Parathyroid adenoma (tissue), 2 donors: ENCODE data around the gene ARHGAP26.

Source experiments
- H2AFZ ChIP-seq: fragments of 300-600 bp; sonication (generic); one replicate; pipeline ENCODE4 v1.7.0; 2017; ENCODE audit warnings: antibody characterized with exemption, mild to moderate bottlenecking
- H3K27ac ChIP-seq: fragments of 300-600 bp; sonication (generic); one replicate; pipeline ENCODE4 v1.7.0; 2017
- H3K27me3 ChIP-seq: fragments of 300-600 bp; sonication (generic); one replicate; pipeline ENCODE4 v1.7.0; 2017; ENCODE audit warnings: low read length; ENCODE audit not compliant: control insufficient read depth, insufficient read depth
- H3K36me3 ChIP-seq: fragments of 300-600 bp; sonication (generic); one replicate; pipeline ENCODE4 v1.7.0; 2017; ENCODE audit warnings: low read length; ENCODE audit not compliant: control insufficient read depth, insufficient read depth
- H3K4me1 ChIP-seq: fragments of 300-600 bp; sonication (generic); one replicate; pipeline ENCODE4 v1.7.0; 2017; ENCODE audit warnings: control low read depth
- H3K4me2 ChIP-seq: fragments of 300-600 bp; sonication (generic); one replicate; pipeline ENCODE4 v1.7.0; 2017; ENCODE audit warnings: low read length
- H3K4me3 ChIP-seq: fragments of 300-600 bp; sonication (generic); one replicate; pipeline ENCODE4 v1.7.0; 2017; ENCODE audit warnings: low read depth, low read length
- H3K79me2 ChIP-seq: fragments of 300-600 bp; sonication (generic); one replicate; pipeline ENCODE4 v1.7.0; 2017; ENCODE audit warnings: control low read depth
- H3K9ac ChIP-seq: fragments of 300-600 bp; sonication (generic); one replicate; pipeline ENCODE4 v1.7.0; 2017; ENCODE audit warnings: mild to moderate bottlenecking
- H3K9me3 ChIP-seq: fragments of 300-600 bp; sonication (generic); one replicate; pipeline ENCODE4 v1.7.0; 2017; ENCODE audit warnings: low read length; ENCODE audit not compliant: control insufficient read depth
- CTCF ChIP-seq: fragments of 300-600 bp; sonication (generic); IDR thresholded peaks from one replicate; pipeline ENCODE4 v1.7.0; 2017; ENCODE audit warnings: antibody characterized with exemption, mild to moderate bottlenecking
- donor health status: primary hyperparathyroidism.

ARHGAP26 gene

GRCh38 chr5:143170104-143170503 lies 399.9 kb downstream of the ARHGAP26 start:
- no peaks in the 10 kb centered on the region for H3K27me3 ChIP-seq
- H3K27ac ChIP-seq = no peak overlapping the region
- no peak overlapping the region for H3K4me3 ChIP-seq
- no peaks in the 10 kb centered on the region for H3K9me3 ChIP-seq
- H3K4me2 ChIP-seq = no peak overlapping the region
- no peaks in the 10 kb centered on the region for H3K4me1 ChIP-seq
- no peaks in the 10 kb centered on the region for H3K36me3 ChIP-seq
- TF ChIP-seq CTCF = no peak
- no peak overlapping the region for H3K9ac ChIP-seq
- H2AFZ ChIP-seq = no peak overlapping the region
- no peaks in the 10 kb centered on the region for H3K79me2 ChIP-seq

- H3K27ac ChIP-seq = no peak overlapping the region
- no peak overlapping the region for H3K9ac ChIP-seq
- TF ChIP-seq CTCF = no peak
- no peaks in the 10 kb centered on the region for H3K27me3 ChIP-seq
- H3K9me3 ChIP-seq = no peaks in the 10 kb centered on the region
- no peaks in the 10 kb centered on the region for H3K4me1 ChIP-seq
- no peak overlapping the region for H3K4me2 ChIP-seq
- no peak overlapping the region for H3K4me3 ChIP-seq
- no peaks in the 10 kb centered on the region for H3K79me2 ChIP-seq
- H2AFZ ChIP-seq = no peak overlapping the region
- no peaks in the 10 kb centered on the region for H3K36me3 ChIP-seq
Observed at GRCh38 chr5:143170977-143171376, 400.8 kb downstream of the ARHGAP26 start.

GRCh38 chr5:143172739-143173138 lies 402.6 kb downstream of the ARHGAP26 start:
- H3K9me3 ChIP-seq = no peaks in the 10 kb centered on the region
- no peak overlapping the region for H3K4me2 ChIP-seq
- no peak overlapping the region for H3K27ac ChIP-seq
- no peak for TF ChIP-seq CTCF
- no peaks in the 10 kb centered on the region for H3K36me3 ChIP-seq
- H2AFZ ChIP-seq = no peak overlapping the region
- no peaks in the 10 kb centered on the region for H3K79me2 ChIP-seq
- no peak overlapping the region for H3K9ac ChIP-seq
- H3K4me1 ChIP-seq = no peaks in the 10 kb centered on the region
- no peak overlapping the region for H3K4me3 ChIP-seq
- no peaks in the 10 kb centered on the region for H3K27me3 ChIP-seq

GRCh38 chr5:143173139-143173889 lies 403.1 kb downstream of the ARHGAP26 start:
- Histone ChIP-seq H3K4me1 (no peaks in the 10 kb centered on the region), H3K4me3 (no peak overlapping the region), H3K9ac (no peak overlapping the region), H2AFZ (no peak overlapping the region), H3K4me2 (no peak overlapping the region), H3K27me3 (no peaks in the 10 kb centered on the region), H3K27ac (no peak overlapping the region), H3K79me2 (no peaks in the 10 kb centered on the region), H3K9me3 (no peaks in the 10 kb centered on the region), H3K36me3 (no peaks in the 10 kb centered on the region)
- TF ChIP-seq CTCF = no peak
